Endothelial cell of umbilical vein (primary cell): ENCODE data around the gene NCKAP5. TPM values are rescaled to one million over a fixed set of nuclear protein-coding genes. Genes with fewer than 3 reads are reported as not detected.

Source experiments
- BruUV-seq: library from RNA; stranded (reverse); fragments of 400-500 nt; replicated peaks from 2 replicates; lab custom pipeline; 2021; lab: Mats Ljungman, UMichigan
- CTCF ChIA-PET: fragments of 300-600, 350-600 bp; sonication (Branson Sonifier 250); formaldehyde crosslinking; loops from one replicate; lab custom pipeline; 2021; ENCODE audit warnings: antibody characterized with exemption, inconsistent platforms; lab: Charles Lee
- POLR2A ChIA-PET: fragments of 300-600, 350-600 bp; sonication (Branson Sonifier 250); formaldehyde crosslinking; loops from one replicate; lab custom pipeline; 2021; ENCODE audit warnings: antibody characterized with exemption, inconsistent platforms; lab: Charles Lee
- DNase-seq: peaks from one replicate; pipeline ENCODE4 v3.0.0-alpha.2; 2011; ENCODE audit warnings: low read depth, low spot score
- FAIRE-seq: peaks from 2 replicates; lab custom pipeline; 2011; peaks lifted over from hg19 to GRCh38; lab: Jason Lieb, UNC
- H2AFZ ChIP-seq: 2 replicates; pipeline ENCODE4 v1.6.0; 2012; ENCODE audit warnings: low read depth, low read length, control low read depth, inconsistent platforms
- H3K27ac ChIP-seq: 2 replicates; pipeline ENCODE4 v1.5.1; 2011; ENCODE audit warnings: low read depth, mild to moderate bottlenecking, control low read depth, low read length, moderate library complexity; ENCODE audit not compliant: insufficient read depth
- H3K27me3 ChIP-seq, 2 experiments: 2 replicates each; pipeline versions ENCODE4 v1.6.0 to v1.6.1; 2011; ENCODE audit warnings: low read length in 2 of 2, mixed read lengths in 1 of 2; ENCODE audit not compliant: control insufficient read depth in 2 of 2, insufficient read depth in 2 of 2
- H3K36me3 ChIP-seq, 2 experiments: 2 replicates in 1 of 2; 3 replicates in 1 of 2; pipeline ENCODE4 v1.5.1; 2011; ENCODE audit warnings: low read length in 2 of 2, mild to moderate bottlenecking in 1 of 2, moderate library complexity in 1 of 2; ENCODE audit not compliant: control insufficient read depth in 2 of 2, insufficient read depth in 2 of 2; ENCODE audit errors: extremely low read depth in 1 of 2
- H3K4me1 ChIP-seq: 3 replicates; pipeline ENCODE4 v1.5.1; 2011; ENCODE audit warnings: mild to moderate bottlenecking, low read length; ENCODE audit not compliant: control insufficient read depth, insufficient read depth; ENCODE audit errors: extremely low read depth
- H3K4me2 ChIP-seq: 2 replicates; pipeline ENCODE4 v1.6.1; 2011; ENCODE audit warnings: low read length, control low read depth, mixed read lengths; ENCODE audit not compliant: insufficient read depth
- H3K4me3 ChIP-seq, 3 experiments: fragments of 200-600 bp in 1 of 3; sonication (generic), shearing (Covaris generic) in 1 of 3; replicated peaks in 1 of 3; 2 replicates each; pipeline ENCODE4 v1.5.1; 2011 to 2016; ENCODE audit warnings: control low read depth in 3 of 3, low read length in 3 of 3, mild to moderate bottlenecking in 2 of 3, inconsistent platforms in 1 of 3, low read depth in 1 of 3, moderate library complexity in 1 of 3; ENCODE audit not compliant: insufficient read depth in 1 of 3
- H3K79me2 ChIP-seq: 2 replicates; pipeline ENCODE4 v1.6.0; 2012; ENCODE audit warnings: low read length, inconsistent platforms; ENCODE audit not compliant: control insufficient read depth, insufficient read depth
- H3K9ac ChIP-seq: replicated peaks from 2 replicates; pipeline ENCODE3; 2011; ENCODE audit warnings: low read length, control low read depth; ENCODE audit not compliant: insufficient read depth; ENCODE audit errors: extremely low read depth
- H3K9me1 ChIP-seq: replicated peaks from 3 replicates; pipeline ENCODE4 v1.6.0; 2011; ENCODE audit warnings: mild to moderate bottlenecking, low read length; ENCODE audit not compliant: control insufficient read depth, insufficient read depth; ENCODE audit errors: extremely low read depth
- H3K9me3 ChIP-seq: replicated peaks from 2 replicates; pipeline ENCODE4 v1.5.1; 2012; ENCODE audit warnings: low read length, inconsistent platforms; ENCODE audit not compliant: control insufficient read depth, insufficient read depth
- H4K20me1 ChIP-seq: replicated peaks from 2 replicates; pipeline ENCODE3; 2011; ENCODE audit warnings: mild to moderate bottlenecking, low read length; ENCODE audit not compliant: control insufficient read depth, insufficient read depth; ENCODE audit errors: extremely low read depth
- CTCF ChIP-seq, 2 donors: IDR thresholded peaks; 1 replicate in 1 of 2; 2 replicates in 1 of 2; pipeline ENCODE4 v1.5.1; 2011; ENCODE audit warnings: low read length in 2 of 2, mild to moderate bottlenecking in 2 of 2, moderate library complexity in 2 of 2, control low read depth in 1 of 2, inconsistent platforms in 1 of 2, low read depth in 1 of 2; ENCODE audit not compliant: insufficient read depth in 1 of 2; ENCODE audit errors: extremely low read depth in 1 of 2
- EZH2 ChIP-seq: IDR thresholded peaks from 2 replicates; pipeline ENCODE4 v1.6.1; 2012; ENCODE audit warnings: borderline replicate concordance, low read depth, mild to moderate bottlenecking, moderate library complexity, low read length, inconsistent platforms; ENCODE audit not compliant: severe bottlenecking
- FOS ChIP-seq: IDR thresholded peaks from 2 replicates; pipeline ENCODE4 v1.6.1; 2011; ENCODE audit warnings: mild to moderate bottlenecking, low read length, moderate library complexity, borderline replicate concordance; ENCODE audit not compliant: insufficient read depth
- GATA2 ChIP-seq: IDR thresholded peaks from 2 replicates; pipeline ENCODE4 v1.7.0; 2011; ENCODE audit warnings: low read depth, mild to moderate bottlenecking, moderate library complexity, mixed read lengths, low read length; ENCODE audit not compliant: insufficient read length, insufficient read depth
- JUN ChIP-seq: IDR thresholded peaks from 2 replicates; pipeline ENCODE4 v1.6.1; 2011; ENCODE audit warnings: borderline replicate concordance, low read depth; ENCODE audit not compliant: insufficient read length, insufficient read depth
- MAX ChIP-seq: IDR thresholded peaks from 2 replicates; pipeline ENCODE4 v1.6.1; 2011; ENCODE audit not compliant: insufficient read depth, insufficient read length
- MYC ChIP-seq: IDR thresholded peaks from one replicate; pipeline ENCODE4 v1.6.1; 2011; ENCODE audit warnings: mild to moderate bottlenecking, low read depth, low read length
- POLR2A ChIP-seq: IDR thresholded peaks from 2 replicates; pipeline ENCODE4 v1.6.1; 2012; ENCODE audit warnings: low read depth, mild to moderate bottlenecking, control low read depth, low read length
- POLR2AphosphoS5 ChIP-seq: IDR thresholded peaks from 2 replicates; pipeline ENCODE4 v1.6.1; 2012; ENCODE audit warnings: low read depth, mild to moderate bottlenecking, control low read depth, low read length, moderate library complexity; ENCODE audit not compliant: insufficient read depth
- dilution Hi-C: fragments of 300-500 bp; cut with MboI; formaldehyde crosslinking; loops from one replicate; pipeline ENCODE4 v1.15.0; 2019; ENCODE audit warnings: low sequenced_read_pairs; ENCODE audit not compliant: extremely low pct_ligation_motif_present
- intact Hi-C: fragments of 100-400 bp; cut with micrococcal nuclease; formaldehyde crosslinking; loops from one replicate; pipeline ENCODE4 v1.10.0; 2022
- polyA plus RNA-seq, 4 experiments: library from polyadenylated mRNA; depleted of rRNA in 3 of 4; stranded (reverse) in 3 of 4; unstranded in 1 of 4; fragments of >200 nt; gene quantifications; 2 replicates each; pipeline versions ENCODE4 v1.2.1 to v1.2.3, GENCODE V29; 2011 to 2012; ENCODE audit warnings: missing spikeins in 1 of 4
- total RNA-seq: library from RNA; stranded (reverse); gene quantifications from 2 replicates; pipeline ENCODE4 v1.2.3, GENCODE V29; 2021

Gene NCKAP5
- total and polyA plus RNA-seq, 2 donors (not counting 3 experiments of a cell fraction or from before 2014, with no cell fraction given) = 0.47 to 3.3 TPM

GRCh38 chr2:133497270-133497893 is 70.9 kb downstream of the NCKAP5 start:
- H3K4me3 ChIP-seq = no peak overlapping the region
- no peak overlapping the region for H3K9ac ChIP-seq
- intact Hi-C loops = no loop called here
- POLR2A ChIA-PET = no interaction called here
- peaks cover 0 to 2% of the 10 kb centered on the region in 2 experiments for H3K27me3 ChIP-seq
- dilution Hi-C loops = no loop called here
- no peaks in the 10 kb centered on the region for H3K4me1 ChIP-seq
- H3K27ac ChIP-seq = no peak overlapping the region
- no peak overlapping the region for H3K4me2 ChIP-seq
- H3K9me3 ChIP-seq = no peaks in the 10 kb centered on the region
- no peak overlapping the region for H2AFZ ChIP-seq
- no peaks in the 10 kb centered on the region for H3K9me1 ChIP-seq
- no peaks in the 10 kb centered on the region for H3K79me2 ChIP-seq
- no peak for TF ChIP-seq GATA2
- no peak for TF ChIP-seq MAX
- no peak for TF ChIP-seq POLR2A
- TF ChIP-seq EZH2 = no peak
- TF ChIP-seq FOS = no peak
- no peak for TF ChIP-seq JUN
- CTCF ChIA-PET = no interaction called here
- H3K36me3 ChIP-seq = no peaks in the 10 kb centered on the region
- no TSS peak for BruUV-seq
- H4K20me1 ChIP-seq = no peaks in the 10 kb centered on the region
- DNase-seq (peak; percentile 12), FAIRE-seq (no peak)

GRCh38 chr2:133496501-133497269 is 71.6 kb downstream of the NCKAP5 start:
- no peaks in the 10 kb centered on the region for H3K79me2 ChIP-seq
- ChIA-PET CTCF (no interaction called here), POLR2A (no interaction called here)
- no peaks in the 10 kb centered on the region for H3K4me1 ChIP-seq
- BruUV-seq = no TSS peak
- DNase-seq (no peak), FAIRE-seq (no peak)
- no peaks in the 10 kb centered on the region for H3K9me3 ChIP-seq
- H3K4me3 ChIP-seq = no peak overlapping the region
- no peaks in the 10 kb centered on the region for H3K36me3 ChIP-seq
- no peak overlapping the region for H3K4me2 ChIP-seq
- H3K27me3 ChIP-seq = peaks cover 0 to 2% of the 10 kb centered on the region in 2 experiments
- H3K27ac ChIP-seq = no peak overlapping the region
- no peak overlapping the region for H3K9ac ChIP-seq
- intact Hi-C loops = no loop called here
- H4K20me1 ChIP-seq = no peaks in the 10 kb centered on the region
- no peak overlapping the region for H2AFZ ChIP-seq
- no peak for TF ChIP-seq MAX
- no peak for TF ChIP-seq JUN
- no peak for TF ChIP-seq GATA2
- no peak for TF ChIP-seq EZH2
- no peak for TF ChIP-seq CTCF (IDR thresholded peaks at IDR 0.05; ENCODE audit: extremely low read depth in 1 of 2, insufficient read depth in 1 of 2, low read depth in 1 of 2, low read length in 2 of 2)
- TF ChIP-seq MYC = no peak
- no peak for TF ChIP-seq POLR2AphosphoS5
- no peak for TF ChIP-seq FOS
- no peak for TF ChIP-seq POLR2A
- dilution Hi-C loops = no loop called here
- no peaks in the 10 kb centered on the region for H3K9me1 ChIP-seq
